ENCODE measurements around the gene NTRK2.

Gene NTRK2

GRCh38 chr9:84775056-84775643 is 105.6 kb downstream of the NTRK2 start:
- Histone ChIP-seq H3K4me1 (ENCODE audit: control insufficient read depth, insufficient read depth, low read length) (no peaks in the 10 kb centered on the region), H3K27ac (ENCODE audit: low read length) (no peak overlapping the region), H3K36me3 (ENCODE audit: control insufficient read depth, insufficient read depth, low read length) (no peaks in the 10 kb centered on the region), H3K9me3 (ENCODE audit: control insufficient read depth, insufficient read depth, low read length) (no peaks in the 10 kb centered on the region), H3K4me3 (ENCODE audit: low read length) (no peak overlapping the region), H3K27me3 (ENCODE audit: control insufficient read depth, insufficient read depth, low read length) (no peaks in the 10 kb centered on the region)
- no peak for DNase-seq (ENCODE audit: low read depth, low spot score)
- WGBS (ENCODE audit: insufficient coverage, insufficient read length): no CpG with 5 or more reads among the region's 4 CpGs

- no peak for DNase-seq (ENCODE audit: low read depth, low spot score)
- no peaks in the 10 kb centered on the region for H3K36me3 ChIP-seq (ENCODE audit: control insufficient read depth, insufficient read depth, low read length)
- no peak overlapping the region for H3K4me3 ChIP-seq (ENCODE audit: low read length)
- no CpG with 5 or more reads among the region's 5 CpGs for WGBS (ENCODE audit: insufficient coverage, insufficient read length)
- H3K27me3 ChIP-seq (ENCODE audit: control insufficient read depth, insufficient read depth, low read length): no peaks in the 10 kb centered on the region
- H3K27ac ChIP-seq (ENCODE audit: low read length): no peak overlapping the region
- no peaks in the 10 kb centered on the region for H3K9me3 ChIP-seq (ENCODE audit: control insufficient read depth, insufficient read depth, low read length)
- no peaks in the 10 kb centered on the region for H3K4me1 ChIP-seq (ENCODE audit: control insufficient read depth, insufficient read depth, low read length)
Measured at GRCh38 chr9:84778570-84778969, 109.0 kb downstream of the NTRK2 start.

GRCh38 chr9:84779883-84780282 is 110.4 kb downstream of the NTRK2 start:
- H3K27me3 ChIP-seq (ENCODE audit: control insufficient read depth, insufficient read depth, low read length): no peaks in the 10 kb centered on the region
- H3K4me1 ChIP-seq (ENCODE audit: control insufficient read depth, insufficient read depth, low read length): no peaks in the 10 kb centered on the region
- DNase-seq (ENCODE audit: low read depth, low spot score): no peak
- H3K4me3 ChIP-seq (ENCODE audit: low read length): no peak overlapping the region
- no peaks in the 10 kb centered on the region for H3K36me3 ChIP-seq (ENCODE audit: control insufficient read depth, insufficient read depth, low read length)
- no CpG with 5 or more reads among the region's 3 CpGs for WGBS (ENCODE audit: insufficient coverage, insufficient read length)
- H3K9me3 ChIP-seq (ENCODE audit: control insufficient read depth, insufficient read depth, low read length): no peaks in the 10 kb centered on the region
- no peak overlapping the region for H3K27ac ChIP-seq (ENCODE audit: low read length)

GRCh38 chr9:84780385-84780784 is 110.9 kb downstream of the NTRK2 start:
- H3K27me3 ChIP-seq (ENCODE audit: control insufficient read depth, insufficient read depth, low read length): no peaks in the 10 kb centered on the region
- no peak overlapping the region for H3K4me3 ChIP-seq (ENCODE audit: low read length)
- H3K36me3 ChIP-seq (ENCODE audit: control insufficient read depth, insufficient read depth, low read length): no peaks in the 10 kb centered on the region
- DNase-seq (ENCODE audit: low read depth, low spot score): no peak
- H3K9me3 ChIP-seq (ENCODE audit: control insufficient read depth, insufficient read depth, low read length): no peaks in the 10 kb centered on the region
- H3K27ac ChIP-seq (ENCODE audit: low read length): no peak overlapping the region
- H3K4me1 ChIP-seq (ENCODE audit: control insufficient read depth, insufficient read depth, low read length): no peaks in the 10 kb centered on the region
- no CpG with 5 or more reads among the region's 5 CpGs for WGBS (ENCODE audit: insufficient coverage, insufficient read length)

GRCh38 chr9:84781458-84781857 is 111.9 kb downstream of the NTRK2 start:
- no peak for DNase-seq (ENCODE audit: low read depth, low spot score)
- Histone ChIP-seq H3K36me3 (ENCODE audit: control insufficient read depth, insufficient read depth, low read length) (no peaks in the 10 kb centered on the region), H3K9me3 (ENCODE audit: control insufficient read depth, insufficient read depth, low read length) (no peaks in the 10 kb centered on the region), H3K27ac (ENCODE audit: low read length) (no peak overlapping the region), H3K27me3 (ENCODE audit: control insufficient read depth, insufficient read depth, low read length) (no peaks in the 10 kb centered on the region), H3K4me3 (ENCODE audit: low read length) (no peak overlapping the region), H3K4me1 (ENCODE audit: control insufficient read depth, insufficient read depth, low read length) (no peaks in the 10 kb centered on the region)
- WGBS (ENCODE audit: insufficient coverage, insufficient read length): no CpG with 5 or more reads among the region's 2 CpGs

- no peaks in the 10 kb centered on the region for H3K36me3 ChIP-seq (ENCODE audit: control insufficient read depth, insufficient read depth, low read length)
Measured at GRCh38 chr9:84781931-84782866, 112.7 kb downstream of the NTRK2 start.

GRCh38 chr9:84785792-84786547 is 116.4 kb downstream of the NTRK2 start:
- Histone ChIP-seq H3K27me3 (ENCODE audit: control insufficient read depth, insufficient read depth, low read length) (no peaks in the 10 kb centered on the region), H3K4me3 (ENCODE audit: low read length) (no peak overlapping the region), H3K4me1 (ENCODE audit: control insufficient read depth, insufficient read depth, low read length) (no peaks in the 10 kb centered on the region), H3K36me3 (ENCODE audit: control insufficient read depth, insufficient read depth, low read length) (no peaks in the 10 kb centered on the region), H3K27ac (ENCODE audit: low read length) (no peak overlapping the region), H3K9me3 (ENCODE audit: control insufficient read depth, insufficient read depth, low read length) (no peaks in the 10 kb centered on the region)
- no peak for DNase-seq (ENCODE audit: low read depth, low spot score)
- WGBS (ENCODE audit: insufficient coverage, insufficient read length): no CpG with 5 or more reads among the region's 4 CpGs

More at GRCh38 chr9:84781931-84782866, 112.7 kb downstream of the NTRK2 start:
- Histone ChIP-seq H3K4me1 (ENCODE audit: control insufficient read depth, insufficient read depth, low read length) (no peaks in the 10 kb centered on the region), H3K27ac (ENCODE audit: low read length) (no peak overlapping the region), H3K4me3 (ENCODE audit: low read length) (no peak overlapping the region), H3K27me3 (ENCODE audit: control insufficient read depth, insufficient read depth, low read length) (no peaks in the 10 kb centered on the region), H3K9me3 (ENCODE audit: control insufficient read depth, insufficient read depth, low read length) (no peaks in the 10 kb centered on the region)
- DNase-seq (ENCODE audit: low read depth, low spot score): no peak
- WGBS (ENCODE audit: insufficient coverage, insufficient read length): no CpG with 5 or more reads among the region's 11 CpGs

GRCh38 chr9:84788803-84789462 is 119.4 kb downstream of the NTRK2 start:
- Histone ChIP-seq H3K9me3 (ENCODE audit: control insufficient read depth, insufficient read depth, low read length) (no peaks in the 10 kb centered on the region), H3K27ac (ENCODE audit: low read length) (no peak overlapping the region), H3K27me3 (ENCODE audit: control insufficient read depth, insufficient read depth, low read length) (no peaks in the 10 kb centered on the region), H3K4me3 (ENCODE audit: low read length) (no peak overlapping the region), H3K4me1 (ENCODE audit: control insufficient read depth, insufficient read depth, low read length) (no peaks in the 10 kb centered on the region), H3K36me3 (ENCODE audit: control insufficient read depth, insufficient read depth, low read length) (no peaks in the 10 kb centered on the region)
- no CpG with 5 or more reads among the region's 5 CpGs for WGBS (ENCODE audit: insufficient coverage, insufficient read length)
- DNase-seq (ENCODE audit: low read depth, low spot score): no peak

- Histone ChIP-seq H3K27me3 (ENCODE audit: control insufficient read depth, insufficient read depth, low read length) (no peaks in the 10 kb centered on the region), H3K4me1 (ENCODE audit: control insufficient read depth, insufficient read depth, low read length) (no peaks in the 10 kb centered on the region), H3K27ac (ENCODE audit: low read length) (no peak overlapping the region), H3K4me3 (ENCODE audit: low read length) (no peak overlapping the region), H3K36me3 (ENCODE audit: control insufficient read depth, insufficient read depth, low read length) (no peaks in the 10 kb centered on the region), H3K9me3 (ENCODE audit: control insufficient read depth, insufficient read depth, low read length) (no peaks in the 10 kb centered on the region)
- no peak for DNase-seq (ENCODE audit: low read depth, low spot score)
- no CpG with 5 or more reads among the region's 5 CpGs for WGBS (ENCODE audit: insufficient coverage, insufficient read length)
Measured at GRCh38 chr9:84789463-84789830, 119.9 kb downstream of the NTRK2 start.

- no peak for DNase-seq (ENCODE audit: low read depth, low spot score)
- H3K4me3 ChIP-seq (ENCODE audit: low read length): no peak overlapping the region
- no peak overlapping the region for H3K27ac ChIP-seq (ENCODE audit: low read length)
- no peaks in the 10 kb centered on the region for H3K36me3 ChIP-seq (ENCODE audit: control insufficient read depth, insufficient read depth, low read length)
- H3K9me3 ChIP-seq (ENCODE audit: control insufficient read depth, insufficient read depth, low read length): no peaks in the 10 kb centered on the region
- no peaks in the 10 kb centered on the region for H3K27me3 ChIP-seq (ENCODE audit: control insufficient read depth, insufficient read depth, low read length)
- WGBS (ENCODE audit: insufficient coverage, insufficient read length): no CpG with 5 or more reads among the region's 2 CpGs
- no peaks in the 10 kb centered on the region; the same call in 1 of the 2 replicates for H3K4me1 ChIP-seq (ENCODE audit: control insufficient read depth, insufficient read depth, low read length)
Measured at GRCh38 chr9:84791643-84792042, 122.1 kb downstream of the NTRK2 start.

All from iPS DF 6.9 (cell line).